Adrenal gland (tissue), 12 donors: ENCODE results near the gene ADAMTSL3. TPM values are rescaled to one million over a fixed set of nuclear protein-coding genes. Genes with fewer than 3 reads are reported as not detected.

Experiments
- DNase-seq, 7 donors: peaks; one replicate each; pipeline ENCODE4 v3.0.0-alpha.2; 2019 to 2020
- H3K27ac ChIP-seq, 5 donors: fragments of 200-600 bp; sonication (generic) in 4 of 5; 1 replicate in 3 of 5; 2 replicates in 2 of 5; pipeline versions ENCODE4 v1.5.1 to v1.8.0; 2016 to 2020; ENCODE audit warnings: mild to moderate bottlenecking in 1 of 5
- H3K27me3 ChIP-seq: fragments of 200-600 bp; 2 replicates; pipeline ENCODE4 v1.8.0; 2021
- H3K36me3 ChIP-seq, 2 donors: fragments of 200-600 bp; replicated peaks in 1 of 2; 1 replicate in 1 of 2; 2 replicates in 1 of 2; pipeline versions ENCODE4 v1.5.1 to v1.8.0; 2018 to 2022
- H3K4me1 ChIP-seq, 2 donors: fragments of 200-600 bp; replicated peaks in 1 of 2; 1 replicate in 1 of 2; 2 replicates in 1 of 2; pipeline versions ENCODE4 v1.5.1 to v1.8.0; 2018 to 2021
- H3K4me3 ChIP-seq, 4 donors: fragments of 200-600 bp; sonication (generic) in 3 of 4; one replicate each; pipeline ENCODE4 v1.5.1; 2016 to 2018
- H3K9me3 ChIP-seq, 3 donors: fragments of 200-600 bp; sonication (generic) in 1 of 3; replicated peaks in 1 of 3; 1 replicate in 2 of 3; 2 replicates in 1 of 3; pipeline versions ENCODE4 v1.5.1 to v1.8.0; 2016 to 2021
- POLR2A ChIP-seq, 2 donors: fragments of 450-650 bp; IDR thresholded peaks; one replicate each; pipeline ENCODE4 v1.6.1; 2017; ENCODE audit warnings: antibody characterized with exemption in 2 of 2, mild to moderate bottlenecking in 2 of 2, moderate library complexity in 1 of 2
- WGBS, 4 donors: extraction: QIAGEN DNeasy Blood & Tissue Kit in 2 of 4; methylation state at CpG; one replicate each; pipeline versions ENCODE4 v1.1.5 to v1.1.7; 2013 to 2017; 5-methylcytosine and 5-hydroxymethylcytosine counted together
- intact Hi-C, 2 donors: fragments of 100-400 bp; cut with DNase I; formaldehyde crosslinking; loops; one replicate each; pipeline versions ENCODE4 v1.14.1 to v1.15.0; 2022 to 2023
- polyA plus RNA-seq, 3 donors: library from polyadenylated mRNA; stranded (reverse); fragments of 200-250 nt in 2 of 3; fragments of 350-450 nt in 1 of 3; fragmentation: Illumina TruSeq in 1 of 3; extraction: RNeasy Lipid Tissue Mini Kit (QIAGEN cat#74804) in 1 of 3; gene quantifications; one replicate each; pipeline ENCODE4 v1.2.3, GENCODE V29; 2013 to 2014
- total RNA-seq, 9 donors: library from RNA; depleted of rRNA in 4 of 9; stranded (reverse); fragments of >200 nt in 4 of 9; fragments of 120-200 nt in 1 of 9; fragmentation: NEBNext Ultra II Directional in 1 of 9; extraction: Animal tissue kit (Norgen Biotek cat#: 25700) in 1 of 9; gene quantifications; one replicate each; pipeline versions ENCODE4 v1.1.0 to v1.2.4, GENCODE V29; 2013 to 2023
- TF ChIP-seq, protein P1 (sequence below), 6 experiments: fragments of 450-650 bp in 4 of 6; fragments of 200-600 bp in 2 of 6; sonication (generic) in 1 of 6; IDR thresholded peaks; 1 replicate in 5 of 6; 2 replicates in 1 of 6; pipeline versions ENCODE4 v1.5.1 to v1.8.0; 2016 to 2021; ENCODE audit warnings: antibody characterized with exemption in 6 of 6, mild to moderate bottlenecking in 2 of 6, moderate library complexity in 1 of 6
- donor health status: healthy with polysubstance abuse.
- donor health status: Bipolar disorder and iron deficiency.
- donor health status: DM: yes; HTN: yes; CAD: no.
- donor health status: DM: no; HTN: no; CAD: no.
- donor health status: DM: no; HTN: no; CAD: no.
- donor health status: DM: yes; HTN: yes; CAD: no.

Gene ADAMTSL3
- total and polyA plus RNA-seq, 12 donors: 0.98 to 19.7 (median 10.5) TPM

DNA sequence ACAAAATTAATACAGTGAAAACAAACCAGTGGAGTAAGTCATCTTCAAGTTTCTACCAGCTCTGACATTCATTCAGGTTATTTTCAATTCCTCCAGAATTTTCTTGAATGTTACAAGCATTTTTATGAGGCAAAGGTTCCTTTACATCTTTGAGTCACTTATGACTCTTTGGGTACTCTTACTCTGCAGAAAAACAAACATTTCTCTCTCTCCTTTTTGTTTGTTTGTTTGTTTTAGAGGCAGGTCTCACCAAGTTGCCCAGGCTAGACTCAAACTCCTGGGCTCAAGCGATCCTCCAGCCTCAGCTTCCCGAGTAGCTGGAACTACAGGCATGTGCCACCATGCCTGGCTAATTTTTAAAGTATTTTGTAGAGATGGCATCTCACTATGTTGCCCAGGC lies 233.5 kb downstream of the ADAMTSL3 start:
- Histone ChIP-seq H3K36me3 (no peaks in the 10 kb centered on the region), H3K4me3 (no peak overlapping the region), H3K4me1 (no peaks in the 10 kb centered on the region), H3K9me3 (no peaks in the 10 kb centered on the region), H3K27ac (no peak overlapping the region), H3K27me3 (no peaks in the 10 kb centered on the region)
- DNase-seq: no peak
- WGBS, 4 donors: 83 to 97% (median 92%) methylated on average over 2 of the region's 2 CpGs
- TF ChIP-seq, protein P1, sequence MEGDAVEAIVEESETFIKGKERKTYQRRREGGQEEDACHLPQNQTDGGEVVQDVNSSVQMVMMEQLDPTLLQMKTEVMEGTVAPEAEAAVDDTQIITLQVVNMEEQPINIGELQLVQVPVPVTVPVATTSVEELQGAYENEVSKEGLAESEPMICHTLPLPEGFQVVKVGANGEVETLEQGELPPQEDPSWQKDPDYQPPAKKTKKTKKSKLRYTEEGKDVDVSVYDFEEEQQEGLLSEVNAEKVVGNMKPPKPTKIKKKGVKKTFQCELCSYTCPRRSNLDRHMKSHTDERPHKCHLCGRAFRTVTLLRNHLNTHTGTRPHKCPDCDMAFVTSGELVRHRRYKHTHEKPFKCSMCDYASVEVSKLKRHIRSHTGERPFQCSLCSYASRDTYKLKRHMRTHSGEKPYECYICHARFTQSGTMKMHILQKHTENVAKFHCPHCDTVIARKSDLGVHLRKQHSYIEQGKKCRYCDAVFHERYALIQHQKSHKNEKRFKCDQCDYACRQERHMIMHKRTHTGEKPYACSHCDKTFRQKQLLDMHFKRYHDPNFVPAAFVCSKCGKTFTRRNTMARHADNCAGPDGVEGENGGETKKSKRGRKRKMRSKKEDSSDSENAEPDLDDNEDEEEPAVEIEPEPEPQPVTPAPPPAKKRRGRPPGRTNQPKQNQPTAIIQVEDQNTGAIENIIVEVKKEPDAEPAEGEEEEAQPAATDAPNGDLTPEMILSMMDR (IDR thresholded peaks at IDR 0.05): no peak
- no peak for TF ChIP-seq POLR2A (IDR thresholded peaks at IDR 0.05)
- intact Hi-C loops: no loop called here

DNA sequence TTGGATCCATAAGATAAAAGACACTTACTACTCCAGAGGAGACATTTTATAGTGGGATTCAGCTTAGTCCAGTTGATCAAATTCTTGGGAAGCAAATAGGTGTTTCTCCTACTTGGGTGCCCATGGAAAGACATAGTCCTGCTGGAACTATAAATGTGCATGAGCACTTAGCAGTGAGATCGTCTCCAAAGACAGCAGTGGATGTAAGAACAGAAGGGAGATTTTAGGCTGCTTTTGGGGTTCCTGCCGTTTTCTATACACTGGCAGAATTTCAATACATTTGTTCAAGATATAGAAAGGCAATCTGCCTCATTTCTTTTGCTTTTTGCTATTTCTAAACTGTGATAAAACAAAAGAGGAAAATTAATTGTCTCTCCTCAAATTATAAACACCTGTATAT lies 234.0 kb downstream of the ADAMTSL3 start:
- TF ChIP-seq, protein P1 (IDR thresholded peaks at IDR 0.05): no peak
- TF ChIP-seq POLR2A (IDR thresholded peaks at IDR 0.05): no peak
- H3K4me1 ChIP-seq: no peaks in the 10 kb centered on the region
- no peaks in the 10 kb centered on the region for H3K27me3 ChIP-seq
- intact Hi-C loops: no loop called here
- DNase-seq: no peak
- no peaks in the 10 kb centered on the region for H3K9me3 ChIP-seq
- no peaks in the 10 kb centered on the region for H3K36me3 ChIP-seq
- H3K27ac ChIP-seq: no peak overlapping the region
- 63 to 69% (median 67%) methylated on average over 2 of the region's 2 CpGs for WGBS, 4 donors
- H3K4me3 ChIP-seq: no peak overlapping the region

DNA sequence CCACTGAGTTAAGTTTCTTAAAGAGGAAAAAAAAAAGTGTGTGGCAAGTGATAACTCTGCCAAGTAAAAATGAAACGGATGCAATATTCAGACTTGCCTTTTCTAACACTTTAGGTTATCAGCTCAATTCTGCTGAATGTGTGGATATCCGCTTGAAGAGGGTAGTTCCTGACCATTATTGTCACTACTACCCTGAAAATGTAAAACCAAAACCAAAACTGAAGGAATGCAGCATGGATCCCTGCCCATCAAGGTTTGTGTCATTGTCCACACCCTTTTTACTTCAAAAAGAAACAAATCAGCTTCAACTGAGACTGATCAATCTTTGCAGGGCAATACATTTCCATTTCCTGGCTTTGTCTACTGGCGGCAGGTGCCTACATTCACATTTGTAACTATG lies 236.1 kb downstream of the ADAMTSL3 start:
- Histone ChIP-seq H3K27ac (peak overlapping the region in 1 of 5 donors; percentile 13), H3K36me3 (no peaks in the 10 kb centered on the region), H3K9me3 (no peaks in the 10 kb centered on the region), H3K4me3 (peak overlapping the region in 1 of 4 donors; percentile 6), H3K27me3 (no peaks in the 10 kb centered on the region), H3K4me1 (no peaks in the 10 kb centered on the region)
- intact Hi-C loops: no loop called here
- DNase-seq: no peak
- 49 to 53% (median 50%) methylated on average over 3 of the region's 3 CpGs for WGBS, 4 donors
- no peak for TF ChIP-seq POLR2A (IDR thresholded peaks at IDR 0.05)
- TF ChIP-seq, protein P1 (IDR thresholded peaks at IDR 0.05): no peak

DNA sequence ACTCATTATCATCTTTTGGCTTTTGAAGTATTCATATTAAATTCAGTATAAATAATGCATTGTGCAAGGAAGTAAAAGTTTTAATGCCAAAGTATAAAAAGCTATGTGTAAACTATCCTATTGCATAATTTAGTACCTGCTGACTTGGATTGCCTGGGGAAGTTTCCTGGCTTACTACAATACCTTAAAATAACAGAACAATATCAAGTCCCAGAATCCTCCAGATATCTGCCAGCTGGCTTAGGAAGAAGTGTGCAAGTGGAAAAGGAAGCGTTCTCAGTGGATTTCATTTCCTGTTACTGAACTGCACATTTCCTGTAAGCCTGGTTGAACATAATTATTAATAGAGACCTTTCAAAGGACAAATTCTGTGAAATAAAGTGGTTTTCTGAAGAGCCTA lies 236.7 kb downstream of the ADAMTSL3 start:
- no peak for DNase-seq
- WGBS, 4 donors: 36 to 57% (median 45%) methylated on average over 1 of the region's 1 CpG
- no peaks in the 10 kb centered on the region for H3K4me1 ChIP-seq

More for the DNA sequence above, 236.7 kb downstream of the ADAMTSL3 start:
- intact Hi-C loops: no loop called here
- H3K9me3 ChIP-seq: no peaks in the 10 kb centered on the region
- H3K27ac ChIP-seq: no peak overlapping the region
- no peaks in the 10 kb centered on the region for H3K36me3 ChIP-seq
- no peak for TF ChIP-seq POLR2A (IDR thresholded peaks at IDR 0.05)
- TF ChIP-seq, protein P1 (IDR thresholded peaks at IDR 0.05): no peak
- H3K27me3 ChIP-seq: no peaks in the 10 kb centered on the region
- H3K4me3 ChIP-seq: peak overlapping the region in 1 of 4 donors; percentile 6
